GM21786 (cell line): ENCODE results near the gene PHLDA2.

Experiments used
- ATAC-seq: cut with Tn5 transposase; IDR thresholded peaks from one replicate; pipeline ENCODE4 v1.9.1; 2021; ENCODE audit not compliant: unreplicated experiment

The PHLDA2 gene

GRCh38 chr11:2898366-2899079, 30.7 kb downstream of the PHLDA2 start:
- peak; percentile 41 for ATAC-seq

- no peak for ATAC-seq
Measured at GRCh38 chr11:2897048-2897447, 32.2 kb downstream of the PHLDA2 start.

- ATAC-seq = no peak
Measured at GRCh38 chr11:2896047-2896446, 33.2 kb downstream of the PHLDA2 start.

- no peak for ATAC-seq
Measured at GRCh38 chr11:2893935-2894334, 35.3 kb downstream of the PHLDA2 start.

GRCh38 chr11:2892967-2893528, 36.2 kb downstream of the PHLDA2 start:
- no peak for ATAC-seq

- no peak for ATAC-seq
Measured at GRCh38 chr11:2892215-2892966, 36.8 kb downstream of the PHLDA2 start.

GRCh38 chr11:2891326-2892214, 37.6 kb downstream of the PHLDA2 start:
- no peak for ATAC-seq

- no peak for ATAC-seq
Measured at GRCh38 chr11:2890466-2891294, 38.5 kb downstream of the PHLDA2 start.

- no peak for ATAC-seq
Measured at GRCh38 chr11:2889362-2890273, 39.6 kb downstream of the PHLDA2 start.

- no peak for ATAC-seq
Measured at GRCh38 chr11:2888266-2888968, 40.8 kb downstream of the PHLDA2 start.

- ATAC-seq = no peak
Measured at GRCh38 chr11:2887515-2888195, 41.6 kb downstream of the PHLDA2 start.

- no peak for ATAC-seq
Measured at GRCh38 chr11:2886936-2887335, 42.3 kb downstream of the PHLDA2 start.

GRCh38 chr11:2886191-2886894, 42.9 kb downstream of the PHLDA2 start:
- no peak for ATAC-seq

- peak; percentile 69 for ATAC-seq
Measured at GRCh38 chr11:2885678-2886081, 43.5 kb downstream of the PHLDA2 start, which contains the start of gene CDKN1C. Gene CDKN1C, minus strand, starts transcription at chr11:2885775. Its CDS starts 319 bp downstream, at chr11:2885456.

- peak; percentile 18 for ATAC-seq
Measured at GRCh38 chr11:2885017-2885677, 44.1 kb downstream of the PHLDA2 start.

GRCh38 chr11:2883979-2884815, 45.0 kb downstream of the PHLDA2 start:
- no peak for ATAC-seq
